B cell (primary cell): ENCODE measurements around the gene COL8A2. TPM values are rescaled to one million over a fixed set of nuclear protein-coding genes. Genes with fewer than 3 reads are reported as not detected.

Source experiments
- ATAC-seq: fragments of 200-7000 bp; cut with Tn5 transposase; one replicate; pipeline ENCODE4 v1.10.0; 2021; ENCODE audit warnings: low read depth, mild to moderate bottlenecking, moderate number of reproducible peaks, moderate library complexity
- CTCF ChIA-PET: fragments of 350-600 bp; sonication (Branson Sonifier 250); formaldehyde crosslinking; loops from one replicate; lab custom pipeline; 2021; ENCODE audit warnings: antibody characterized with exemption, inconsistent platforms; lab: Charles Lee
- POLR2A ChIA-PET: fragments of 350-600 bp; sonication (Branson Sonifier 250); formaldehyde crosslinking; loops from one replicate; lab custom pipeline; 2021; ENCODE audit warnings: antibody characterized with exemption; lab: Charles Lee
- DNase-seq: peaks from one replicate; pipeline ENCODE4 v3.0.0; 2013
- H2AFZ ChIP-seq: 2 replicates; pipeline ENCODE4 v1.6.1; 2012; ENCODE audit warnings: mild to moderate bottlenecking, low read depth, low read length; ENCODE audit not compliant: insufficient read depth, poor library complexity, severe bottlenecking
- H3K27ac ChIP-seq, 2 donors: 1 replicate in 1 of 2; 2 replicates in 1 of 2; pipeline ENCODE4 v1.5.1; 2012 to 2013; ENCODE audit warnings: low read length in 2 of 2, mild to moderate bottlenecking in 2 of 2, moderate library complexity in 1 of 2
- H3K27me3 ChIP-seq, 4 experiments: fragments of 200-600 bp in 1 of 4; sonication (generic) in 1 of 4; replicated peaks in 1 of 4; 1 replicate in 2 of 4; 2 replicates in 2 of 4; pipeline versions ENCODE4 v1.6.1 to v1.7.0; 2013 to 2016; ENCODE audit warnings: low read length in 3 of 4, mild to moderate bottlenecking in 2 of 4, mixed read lengths in 1 of 4, moderate library complexity in 1 of 4; ENCODE audit not compliant: insufficient read depth in 4 of 4, control insufficient read depth in 3 of 4; ENCODE audit errors: control extremely low read depth in 1 of 4
- H3K36me3 ChIP-seq, 2 experiments: replicated peaks in 1 of 2; 1 replicate in 1 of 2; 2 replicates in 1 of 2; pipeline versions ENCODE4 v1.6.1 to v1.7.1; 2013; ENCODE audit warnings: low read length in 1 of 2; ENCODE audit not compliant: insufficient read depth in 2 of 2, control insufficient read depth in 1 of 2; ENCODE audit errors: control extremely low read depth in 1 of 2, extremely low read depth in 1 of 2
- H3K4me1 ChIP-seq, 2 donors: fragments of 200-600 bp in 1 of 2; sonication (generic) in 1 of 2; 1 replicate in 1 of 2; 2 replicates in 1 of 2; pipeline versions ENCODE4 v1.5.1 to v1.6.1; 2013 to 2017; ENCODE audit warnings: low read length in 2 of 2; ENCODE audit not compliant: control insufficient read depth in 2 of 2, insufficient read depth in 2 of 2
- H3K4me2 ChIP-seq: replicated peaks from 2 replicates; pipeline ENCODE3; 2012; ENCODE audit warnings: mild to moderate bottlenecking, low read depth, low read length; ENCODE audit not compliant: poor library complexity, severe bottlenecking
- H3K4me3 ChIP-seq, 5 experiments: fragments of 200-600 bp in 1 of 5; sonication (generic) in 1 of 5; 1 replicate in 3 of 5; 2 replicates in 2 of 5; pipeline versions ENCODE4 v1.5.1 to v1.7.0; 2011 to 2016; ENCODE audit warnings: low read length in 4 of 5, mild to moderate bottlenecking in 4 of 5, low read depth in 2 of 5, control low read depth in 1 of 5, moderate library complexity in 1 of 5; ENCODE audit not compliant: insufficient read depth in 1 of 5; ENCODE audit errors: control extremely low read depth in 1 of 5, extremely low read depth in 1 of 5
- H3K79me2 ChIP-seq: fragments of 200-600 bp; sonication (generic); one replicate; pipeline ENCODE4 v1.6.0; 2016; ENCODE audit warnings: low read length; ENCODE audit not compliant: control insufficient read depth, insufficient read depth
- H3K9ac ChIP-seq: fragments of 200-600 bp; sonication (generic); 2 replicates; pipeline ENCODE4 v1.6.1; 2017; ENCODE audit warnings: mild to moderate bottlenecking, low read length, moderate library complexity
- H3K9me3 ChIP-seq, 3 donors: one replicate each; pipeline versions ENCODE4 v1.6.1 to v1.7.1; 2013; ENCODE audit warnings: low read length in 2 of 3; ENCODE audit not compliant: control insufficient read depth in 2 of 3, insufficient read depth in 1 of 3; ENCODE audit errors: control extremely low read depth in 1 of 3
- H4K20me1 ChIP-seq: 2 replicates; pipeline ENCODE4 v1.6.0; 2012; ENCODE audit warnings: mild to moderate bottlenecking, low read length; ENCODE audit not compliant: insufficient read depth, control insufficient read depth, poor library complexity, severe bottlenecking
- H3K27ac Mint-ChIP-seq: one replicate; pipeline ENCODE4 v1.8.0; 2021; ENCODE audit warnings: mixed read lengths
- H3K27me3 Mint-ChIP-seq: one replicate; pipeline ENCODE4 v1.8.0; 2021; ENCODE audit warnings: mixed read lengths
- H3K4me1 Mint-ChIP-seq: one replicate; pipeline ENCODE4 v1.8.0; 2021; ENCODE audit warnings: mixed read lengths
- H3K4me3 Mint-ChIP-seq: one replicate; pipeline ENCODE4 v1.8.0; 2021; ENCODE audit warnings: mixed read lengths
- H3K9me3 Mint-ChIP-seq: one replicate; pipeline ENCODE4 v1.8.0; 2022; ENCODE audit warnings: mixed read lengths; ENCODE audit not compliant: insufficient read depth
- EZH2 ChIP-seq: IDR thresholded peaks from 2 replicates; pipeline ENCODE4 v1.6.1; 2012; ENCODE audit warnings: borderline replicate concordance, low read depth, mild to moderate bottlenecking, moderate library complexity, low read length; ENCODE audit not compliant: insufficient read depth, poor library complexity, severe bottlenecking
- WGBS: methylation state at CpG from one replicate; pipeline ENCODE4 v1.1.5; 2013; ENCODE audit warnings: missing lambda C conversion rate; ENCODE audit not compliant: insufficient coverage; 5-methylcytosine and 5-hydroxymethylcytosine counted together
- intact Hi-C: fragments of 100-400 bp; cut with micrococcal nuclease; formaldehyde crosslinking; loops from one replicate; pipeline ENCODE4 v1.10.0; 2022
- polyA plus RNA-seq: library from polyadenylated mRNA; depleted of rRNA; stranded (reverse); fragments of >200 nt; gene quantifications from 2 replicates; pipeline ENCODE4 v1.2.3, GENCODE V29; 2012
- total RNA-seq, 2 donors: library from RNA; stranded (reverse); fragments of 120-200 nt in 1 of 2; gene quantifications; 1 replicate in 1 of 2; 2 replicates in 1 of 2; pipeline versions ENCODE4 v1.2.3 to v1.2.4, GENCODE V29; 2013 to 2022
- TF ChIP-seq, protein P1 (sequence below): fragments of 200-600 bp; IDR thresholded peaks from one replicate; pipeline ENCODE4 v1.8.0; 2022; ENCODE audit warnings: antibody characterized with exemption, mild to moderate bottlenecking

COL8A2 gene
- total and polyA plus RNA-seq, 2 donors (not counting 1 experiment from before 2014, with no cell fraction given): 0.17 TPM; not detected in 1

DNA sequence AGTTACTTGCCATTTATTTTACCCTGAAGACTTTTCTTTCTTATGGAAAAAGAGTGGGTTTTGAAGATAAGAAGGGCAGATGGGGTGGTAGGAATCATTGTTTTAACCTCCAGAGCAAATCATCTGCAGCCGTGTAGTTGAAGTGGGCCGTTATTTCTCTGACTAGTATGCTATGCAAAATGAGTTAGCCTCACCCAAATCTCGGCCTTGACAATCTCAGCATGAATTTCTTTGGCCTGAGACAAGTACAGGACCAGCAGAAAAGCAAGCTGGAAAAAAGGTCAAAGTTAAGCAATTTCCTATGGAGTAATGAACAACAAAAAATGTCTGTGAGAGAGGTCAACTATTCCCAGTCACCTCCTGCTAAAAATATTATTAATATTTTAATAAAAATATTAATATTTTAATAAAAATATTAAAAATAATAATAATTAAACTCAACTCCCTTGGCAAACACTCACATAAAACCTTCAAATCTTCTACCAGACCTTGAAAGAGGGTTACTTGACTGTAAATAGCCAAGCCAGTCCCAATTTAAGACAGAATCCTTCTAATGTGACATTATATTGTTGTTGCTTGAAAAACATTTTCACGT is 47.9 kb downstream of the COL8A2 start:
- Mint-ChIP-seq H3K4me3 (no peak overlapping the region), H3K27me3 (peaks cover 9% of the 10 kb centered on the region), H3K27ac (no peak overlapping the region), H3K4me1 (no peaks in the 10 kb centered on the region), H3K9me3 (no peaks in the 10 kb centered on the region)
- H3K27me3 ChIP-seq: no peaks in the 10 kb centered on the region
- H3K4me3 ChIP-seq: no peak overlapping the region
- H3K79me2 ChIP-seq: no peaks in the 10 kb centered on the region
- no peak overlapping the region for H3K4me2 ChIP-seq
- no peak overlapping the region for H2AFZ ChIP-seq
- 68% methylated on average over 2 of the region's 4 CpGs for WGBS
- no peaks in the 10 kb centered on the region for H3K9me3 ChIP-seq
- ChIA-PET CTCF (no interaction called here), POLR2A (no interaction called here)
- ATAC-seq: no peak
- H3K9ac ChIP-seq: no peak overlapping the region
- no peaks in the 10 kb centered on the region for H4K20me1 ChIP-seq
- no peaks in the 10 kb centered on the region for H3K4me1 ChIP-seq
- TF ChIP-seq EZH2: no peak
- TF ChIP-seq, protein P1, sequence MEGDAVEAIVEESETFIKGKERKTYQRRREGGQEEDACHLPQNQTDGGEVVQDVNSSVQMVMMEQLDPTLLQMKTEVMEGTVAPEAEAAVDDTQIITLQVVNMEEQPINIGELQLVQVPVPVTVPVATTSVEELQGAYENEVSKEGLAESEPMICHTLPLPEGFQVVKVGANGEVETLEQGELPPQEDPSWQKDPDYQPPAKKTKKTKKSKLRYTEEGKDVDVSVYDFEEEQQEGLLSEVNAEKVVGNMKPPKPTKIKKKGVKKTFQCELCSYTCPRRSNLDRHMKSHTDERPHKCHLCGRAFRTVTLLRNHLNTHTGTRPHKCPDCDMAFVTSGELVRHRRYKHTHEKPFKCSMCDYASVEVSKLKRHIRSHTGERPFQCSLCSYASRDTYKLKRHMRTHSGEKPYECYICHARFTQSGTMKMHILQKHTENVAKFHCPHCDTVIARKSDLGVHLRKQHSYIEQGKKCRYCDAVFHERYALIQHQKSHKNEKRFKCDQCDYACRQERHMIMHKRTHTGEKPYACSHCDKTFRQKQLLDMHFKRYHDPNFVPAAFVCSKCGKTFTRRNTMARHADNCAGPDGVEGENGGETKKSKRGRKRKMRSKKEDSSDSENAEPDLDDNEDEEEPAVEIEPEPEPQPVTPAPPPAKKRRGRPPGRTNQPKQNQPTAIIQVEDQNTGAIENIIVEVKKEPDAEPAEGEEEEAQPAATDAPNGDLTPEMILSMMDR: no peak
- intact Hi-C loops: no loop called here
- H3K27ac ChIP-seq: no peak overlapping the region
- no peaks in the 10 kb centered on the region for H3K36me3 ChIP-seq
- DNase-seq: no peak

DNA sequence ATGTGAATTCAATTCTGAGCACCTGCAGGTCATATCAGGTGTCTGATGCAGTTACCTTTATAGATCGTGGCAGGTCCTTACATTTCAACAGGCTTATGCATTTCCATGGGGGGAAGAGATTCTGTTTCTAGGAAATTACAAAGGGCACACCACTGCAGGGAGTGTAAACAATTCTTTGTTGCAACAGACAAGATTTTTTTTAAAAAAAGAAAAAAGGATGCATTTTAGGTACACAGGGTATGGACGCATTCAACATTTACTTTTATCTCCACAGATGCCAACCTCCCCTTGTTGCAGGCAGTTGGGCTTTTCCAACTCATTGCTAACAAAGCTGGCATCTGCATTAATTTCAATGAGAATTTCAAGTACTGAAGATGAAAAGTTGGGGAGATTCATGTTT is 54.7 kb downstream of the COL8A2 start:
- Histone ChIP-seq H3K27me3 (no peaks in the 10 kb centered on the region), H3K4me2 (no peak overlapping the region)

More for the DNA sequence above, 54.7 kb downstream of the COL8A2 start:
- H3K27ac Mint-ChIP-seq: no peak overlapping the region
- Histone ChIP-seq H3K27ac (no peak overlapping the region), H3K79me2 (no peaks in the 10 kb centered on the region), H3K36me3 (no peaks in the 10 kb centered on the region), H3K4me3 (no peak overlapping the region), H4K20me1 (no peaks in the 10 kb centered on the region), H2AFZ (no peak overlapping the region), H3K9me3 (no peaks in the 10 kb centered on the region), H3K9ac (no peak overlapping the region), H3K4me1 (no peaks in the 10 kb centered on the region)
- ChIA-PET CTCF (no interaction called here), POLR2A (no interaction called here)
- intact Hi-C loops: no loop called here
- H3K27me3 Mint-ChIP-seq: no peaks in the 10 kb centered on the region
- ATAC-seq (no peak), DNase-seq (no peak)
- no peak for TF ChIP-seq EZH2
- TF ChIP-seq, protein P1: no peak
- no peaks in the 10 kb centered on the region for H3K4me1 Mint-ChIP-seq
- no peak overlapping the region for H3K4me3 Mint-ChIP-seq
- no CpG with 5 or more reads among the region's 2 CpGs for WGBS
- no peaks in the 10 kb centered on the region for H3K9me3 Mint-ChIP-seq
